SK-N-MC (cell line): Measurements from ENCODE around the gene TBC1D22A.

Experiments used
- EZH2 ChIP-seq: fragments of 200-600 bp; sonication (generic); IDR thresholded peaks from one replicate; pipeline ENCODE4 v1.6.1; 2017; ENCODE audit warnings: antibody characterized with exemption
- POLR2AphosphoS5 ChIP-seq: IDR thresholded peaks from 2 replicates; pipeline ENCODE4 v1.6.1; 2012; ENCODE audit warnings: mild to moderate bottlenecking, low read depth, low read length, borderline replicate concordance

DNA sequence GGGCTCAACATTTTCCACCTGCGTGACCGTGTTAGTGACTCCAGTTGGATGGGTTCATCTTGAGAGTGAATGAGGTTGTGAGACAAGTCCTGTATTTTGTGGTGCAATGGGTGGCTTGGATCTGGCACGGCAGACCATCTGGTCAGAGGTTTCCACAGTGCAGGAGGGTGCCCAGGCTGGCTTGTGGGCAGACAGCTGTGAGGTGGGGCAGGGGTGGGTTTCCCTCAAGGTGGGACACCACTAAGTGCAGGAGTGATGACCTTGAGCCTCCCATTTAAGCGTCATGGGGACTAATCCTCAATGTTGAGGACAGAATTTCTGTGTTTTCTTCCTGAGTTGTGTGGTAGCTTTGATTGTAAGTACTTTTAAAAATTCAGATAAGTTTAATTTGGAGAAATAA lies 220.6 kb downstream of the TBC1D22A start:
- TF ChIP-seq POLR2AphosphoS5 (no peak), EZH2 (no peak)
